AG10803 (cell line): ENCODE data around the gene CTSA.
"Not testable (repeated sequence)": the region's sequence is repeated elsewhere in the genome, so short reads cannot be mapped to it uniquely, and the experiment has no call there.

Source experiments
- DNase-seq: peaks from one replicate; pipeline ENCODE4 v3.0.0; 2010; ENCODE audit warnings: low read depth
- H3K4me3 ChIP-seq: 2 replicates; pipeline ENCODE4 v1.5.1; 2011; ENCODE audit warnings: mild to moderate bottlenecking, low read length, control low read depth
- TF ChIP-seq, protein P1 (sequence below): conservative IDR thresholded peaks from 2 replicates; pipeline ENCODE4 v1.5.1; 2011; ENCODE audit warnings: mild to moderate bottlenecking, low read length, control low read depth, inconsistent platforms

CTSA gene

DNA sequence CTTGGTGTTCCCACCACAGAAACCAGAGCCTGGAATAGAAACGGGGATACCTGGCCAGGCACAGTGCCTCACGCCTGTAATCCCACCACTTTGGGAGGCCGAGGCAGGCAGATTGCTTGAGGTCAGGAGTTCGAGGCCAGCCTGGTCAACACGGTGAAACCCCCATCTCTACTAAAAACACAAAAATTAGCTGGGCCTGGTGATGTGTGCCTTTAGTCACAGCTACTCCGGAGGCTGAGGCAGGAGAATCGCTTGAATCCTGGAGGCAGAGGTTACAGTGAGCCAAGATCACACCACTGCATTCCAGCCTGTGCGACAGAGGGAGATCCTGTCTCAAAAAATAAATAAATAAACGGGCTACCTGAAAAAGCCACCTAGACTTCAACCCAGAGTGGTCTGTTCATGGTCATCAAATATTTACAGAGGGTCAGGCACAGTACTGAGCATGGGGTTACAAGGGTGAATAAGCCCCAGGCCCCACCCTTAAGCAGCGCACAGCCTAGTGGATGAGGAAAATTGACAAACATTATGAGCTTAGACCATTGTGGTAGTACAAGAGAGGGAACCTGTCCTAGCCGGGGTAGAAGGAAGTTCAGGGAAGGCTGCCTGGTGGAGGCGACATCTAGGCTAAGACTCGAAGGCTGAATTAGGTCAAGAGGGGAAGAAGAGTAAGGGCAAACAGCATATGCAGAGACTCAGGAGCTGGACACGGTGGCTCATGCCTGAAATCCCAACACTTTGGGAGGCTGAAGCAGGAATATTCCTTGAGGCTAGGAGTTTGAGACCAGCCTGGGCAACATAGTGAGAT lies 36.1 kb downstream of the CTSA start:
- DNase-seq = no peak
- no peak overlapping the region for H3K4me3 ChIP-seq
- TF ChIP-seq, protein P1, sequence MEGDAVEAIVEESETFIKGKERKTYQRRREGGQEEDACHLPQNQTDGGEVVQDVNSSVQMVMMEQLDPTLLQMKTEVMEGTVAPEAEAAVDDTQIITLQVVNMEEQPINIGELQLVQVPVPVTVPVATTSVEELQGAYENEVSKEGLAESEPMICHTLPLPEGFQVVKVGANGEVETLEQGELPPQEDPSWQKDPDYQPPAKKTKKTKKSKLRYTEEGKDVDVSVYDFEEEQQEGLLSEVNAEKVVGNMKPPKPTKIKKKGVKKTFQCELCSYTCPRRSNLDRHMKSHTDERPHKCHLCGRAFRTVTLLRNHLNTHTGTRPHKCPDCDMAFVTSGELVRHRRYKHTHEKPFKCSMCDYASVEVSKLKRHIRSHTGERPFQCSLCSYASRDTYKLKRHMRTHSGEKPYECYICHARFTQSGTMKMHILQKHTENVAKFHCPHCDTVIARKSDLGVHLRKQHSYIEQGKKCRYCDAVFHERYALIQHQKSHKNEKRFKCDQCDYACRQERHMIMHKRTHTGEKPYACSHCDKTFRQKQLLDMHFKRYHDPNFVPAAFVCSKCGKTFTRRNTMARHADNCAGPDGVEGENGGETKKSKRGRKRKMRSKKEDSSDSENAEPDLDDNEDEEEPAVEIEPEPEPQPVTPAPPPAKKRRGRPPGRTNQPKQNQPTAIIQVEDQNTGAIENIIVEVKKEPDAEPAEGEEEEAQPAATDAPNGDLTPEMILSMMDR = no peak

DNA sequence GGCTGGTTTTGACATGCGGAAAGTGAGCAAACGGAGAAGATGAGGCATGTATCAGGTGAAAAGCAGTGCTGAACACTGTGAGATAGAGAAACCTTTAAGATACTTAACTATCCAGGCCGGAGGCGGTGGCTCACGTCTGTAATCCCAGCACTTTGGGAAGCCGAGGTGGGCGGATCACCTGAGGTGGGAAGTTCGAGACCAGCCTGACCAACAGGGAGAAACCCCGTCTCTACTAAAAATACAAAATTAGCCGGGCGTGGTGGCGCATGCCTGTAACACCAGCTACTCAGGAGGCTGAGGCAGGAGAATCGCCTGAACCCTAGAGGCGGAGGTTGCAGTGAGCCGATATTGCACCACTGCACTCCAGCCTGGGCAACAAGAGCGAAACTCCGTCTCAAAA lies 40.5 kb downstream of the CTSA start:
- not testable (repeated sequence) for DNase-seq, H3K4me3 ChIP-seq

DNA sequence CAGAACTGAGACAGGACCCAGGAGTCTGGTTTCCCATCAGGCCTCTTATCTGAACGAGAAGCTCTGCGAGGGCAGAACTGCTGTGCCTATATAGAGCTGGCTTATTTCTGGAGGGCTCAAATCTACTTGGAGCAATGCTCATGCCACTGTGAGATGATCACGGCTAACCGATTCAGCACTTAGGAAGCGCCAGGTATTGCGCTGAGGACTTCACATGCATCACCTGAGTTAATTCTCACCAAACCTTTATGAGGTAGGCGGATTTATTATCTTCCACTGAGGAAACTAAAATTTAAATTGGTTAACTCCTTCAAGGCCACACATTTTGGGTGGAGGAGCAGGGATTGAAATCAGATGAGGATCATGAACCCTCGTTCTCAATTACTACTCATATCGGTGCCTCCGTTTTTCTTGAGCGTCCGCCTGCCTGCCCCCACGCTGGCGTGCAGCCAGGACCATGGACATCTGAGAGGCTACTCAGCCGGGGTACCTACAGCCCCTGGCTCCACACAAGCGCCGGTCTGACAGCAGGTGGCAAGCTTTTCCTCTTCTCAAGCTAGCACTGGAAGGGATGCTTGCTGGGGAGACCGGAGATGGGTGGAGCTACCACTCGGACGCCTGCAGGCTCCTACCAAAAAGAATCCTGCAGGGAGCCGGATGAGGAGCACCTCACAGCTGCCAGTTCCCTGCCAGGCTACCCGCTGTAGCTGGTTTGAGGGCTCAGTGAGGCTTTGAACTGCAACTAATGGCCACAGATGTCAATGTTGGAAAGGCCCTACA lies 42.3 kb downstream of the CTSA start:
- H3K4me3 ChIP-seq = peak overlapping the region; percentile 100
- TF ChIP-seq, protein P1 = peak; percentile 26
- peak; percentile 70 for DNase-seq

DNA sequence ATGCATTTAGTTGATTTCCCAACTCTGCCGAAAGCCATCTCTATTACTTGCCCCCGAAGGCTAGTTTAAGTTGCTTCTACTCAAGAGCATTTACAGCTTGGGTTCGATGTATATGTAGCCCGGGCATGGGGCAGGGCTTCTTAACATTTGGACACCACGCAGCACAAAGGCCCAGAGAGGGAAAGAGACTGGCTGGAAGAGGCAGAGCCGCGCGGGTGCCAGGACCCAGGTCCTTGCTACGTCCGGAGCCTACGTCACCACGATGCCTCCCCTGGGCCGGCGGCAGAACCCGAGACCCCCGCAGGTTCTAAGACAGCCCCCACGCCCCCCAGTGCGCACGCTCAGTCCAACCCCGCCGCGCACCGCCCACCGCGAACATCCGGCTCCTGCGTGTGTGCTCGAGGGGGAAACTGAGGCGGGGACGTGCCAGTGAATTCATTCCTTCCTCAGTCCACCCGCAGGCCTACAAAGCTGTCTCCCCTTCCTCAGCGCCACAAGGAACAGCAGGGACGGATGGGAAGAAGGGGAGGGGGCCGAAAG lies 43.0 kb downstream of the CTSA start:
- TF ChIP-seq, protein P1 = no peak
- DNase-seq = no peak
- peak overlapping the region; percentile 100 for H3K4me3 ChIP-seq

DNA sequence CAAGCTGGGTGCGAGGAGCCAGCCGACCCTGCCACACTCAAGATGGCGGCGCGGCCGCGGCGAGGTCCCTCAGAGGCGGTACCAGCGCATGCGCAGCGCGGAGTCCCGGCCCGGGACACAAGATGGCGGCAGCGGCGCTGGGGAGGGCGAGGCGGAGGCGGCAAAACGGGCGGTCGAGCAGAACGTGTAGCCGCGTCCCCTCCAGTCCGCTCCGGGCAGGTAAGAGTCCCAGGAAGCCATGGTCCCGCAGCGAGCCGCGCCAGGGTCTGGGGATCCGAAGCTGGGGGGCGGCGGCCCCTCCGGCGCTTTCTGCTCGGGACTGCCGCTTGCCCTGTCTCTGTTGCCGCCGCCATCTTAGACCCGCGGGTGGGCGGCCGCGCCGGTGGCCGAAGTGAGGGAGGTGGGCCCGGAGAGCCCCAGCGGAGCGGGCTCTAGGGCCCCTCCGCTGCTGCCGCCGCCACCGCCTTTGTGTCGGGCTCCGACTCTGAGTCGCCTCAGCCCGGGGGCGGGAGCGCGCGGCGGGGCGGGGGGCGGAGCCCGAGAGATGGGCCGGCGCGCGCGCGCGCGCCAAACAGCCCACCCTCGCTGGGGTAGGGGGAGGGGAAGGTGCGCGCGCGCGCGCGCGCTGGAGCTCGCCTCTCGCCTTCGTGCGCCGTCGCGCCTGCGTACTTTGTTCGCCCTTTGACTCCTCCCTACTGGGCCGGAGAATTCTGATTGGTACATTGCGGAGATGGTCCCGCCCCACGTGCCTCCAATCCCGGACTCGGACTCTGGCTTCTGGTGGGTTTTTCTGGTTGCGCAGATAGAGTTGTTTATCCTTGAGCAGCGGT lies 43.7 kb downstream of the CTSA start, which contains the start of gene PCIF1:
Gene PCIF1 (plus strand): TSS at position 98 of the 830 bp plus-strand sequence. CDS start 4,317 bp downstream, outside the sequence.
- peak; percentile 94 for DNase-seq
- TF ChIP-seq, protein P1 = no peak
- peak within 1 kb of the TSS; percentile 100 for H3K4me3 ChIP-seq

DNA sequence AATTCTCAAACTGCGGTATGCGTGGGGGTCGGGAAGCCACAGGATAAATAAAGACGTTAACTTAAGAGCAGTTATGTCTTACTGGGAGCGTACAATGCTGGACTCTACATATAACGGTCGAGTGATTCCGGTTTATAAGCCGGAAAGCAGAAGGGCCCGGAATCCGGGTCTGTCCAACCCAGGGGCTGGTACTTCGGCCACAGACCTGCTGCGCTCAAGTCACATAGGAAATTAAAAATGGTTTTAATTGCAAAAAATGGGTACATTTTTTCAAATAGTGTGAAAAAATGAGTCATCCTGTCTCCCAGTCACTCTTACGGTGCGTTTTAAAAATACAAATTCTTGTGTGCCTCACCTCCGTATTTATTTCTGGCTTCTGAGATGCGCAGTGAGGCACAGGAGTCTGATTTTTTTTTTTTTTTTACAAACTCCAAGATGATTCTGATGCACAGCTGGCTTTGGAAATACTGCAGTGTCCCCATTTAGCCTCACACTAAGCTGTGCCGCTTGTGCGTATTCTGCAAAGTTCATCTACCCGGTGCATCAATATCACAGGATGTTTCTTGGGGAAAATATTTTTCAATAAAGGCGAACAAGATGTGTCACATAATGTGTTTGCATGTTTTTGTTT lies 44.4 kb downstream of the CTSA start:
- peak; percentile 33 for DNase-seq
- TF ChIP-seq, protein P1 = no peak
- H3K4me3 ChIP-seq = peak overlapping the region; percentile 87

DNA sequence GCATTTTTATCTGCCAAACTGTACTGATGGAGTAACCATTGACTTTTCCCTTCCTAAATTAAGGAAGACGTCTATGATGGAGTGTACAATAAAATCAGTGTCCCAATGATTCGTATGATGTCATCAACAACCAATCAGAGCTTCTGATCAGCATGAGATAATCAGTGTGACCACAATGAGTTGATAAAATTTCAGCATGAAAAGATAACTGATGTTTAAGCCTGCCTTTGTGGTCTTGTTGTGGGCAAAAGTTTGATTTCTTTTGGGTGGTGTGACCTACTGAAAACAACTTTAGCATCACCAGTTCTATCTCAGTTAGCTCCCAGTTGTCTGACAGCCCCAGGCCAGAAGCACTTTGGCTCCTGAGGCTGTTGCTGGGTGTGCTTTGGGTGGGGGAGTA lies 46.6 kb downstream of the CTSA start:
- DNase-seq = no peak
- H3K4me3 ChIP-seq = no peak overlapping the region
- TF ChIP-seq, protein P1 = no peak
